Esophagus squamous epithelium (tissue), 5 donors: ENCODE results near the gene MUC4. TPM values are rescaled to one million over a fixed set of nuclear protein-coding genes. Genes with fewer than 3 reads are reported as not detected.

Experiments
- DNase-seq: peaks from one replicate; lab custom pipeline; 2025; lab: John Stamatoyannopoulos, UW
- H3K27ac ChIP-seq, 4 donors: fragments of 200-600 bp; sonication (generic); one replicate each; pipeline ENCODE4 v1.5.1; 2016 to 2019; ENCODE audit warnings: mild to moderate bottlenecking in 1 of 4
- H3K27me3 ChIP-seq, 4 donors: fragments of 200-600 bp; sonication (generic); 1 replicate in 3 of 4; 2 replicates in 1 of 4; pipeline versions ENCODE4 v1.5.1 to v1.6.0; 2017 to 2021; ENCODE audit warnings: antibody characterized with exemption in 1 of 4
- H3K36me3 ChIP-seq, 3 donors: fragments of 200-600 bp; sonication (generic); one replicate each; pipeline ENCODE4 v1.5.1; 2016 to 2019
- H3K4me1 ChIP-seq, 3 donors: fragments of 200-600 bp; sonication (generic); one replicate each; pipeline ENCODE4 v1.5.1; 2017 to 2019
- H3K4me3 ChIP-seq, 4 donors: fragments of 200-600 bp; sonication (generic); 1 replicate in 3 of 4; 2 replicates in 1 of 4; pipeline ENCODE4 v1.5.1; 2016 to 2019; ENCODE audit warnings: mild to moderate bottlenecking in 2 of 4, moderate library complexity in 1 of 4
- H3K9me3 ChIP-seq, 3 donors: fragments of 200-600 bp; sonication (generic); one replicate each; pipeline ENCODE4 v1.5.1; 2016 to 2019
- CTCF ChIP-seq, 6 experiments: fragments of 450-650 bp in 4 of 6; fragments of 200-600 bp in 2 of 6; sonication (generic) in 2 of 6; IDR thresholded peaks; one replicate each; pipeline ENCODE4 v1.5.1; 2016 to 2019; ENCODE audit warnings: antibody characterized with exemption in 6 of 6, mild to moderate bottlenecking in 4 of 6, moderate library complexity in 4 of 6
- POLR2A ChIP-seq, 4 donors: fragments of 450-650 bp; IDR thresholded peaks; one replicate each; pipeline ENCODE4 v1.6.1; 2017; ENCODE audit warnings: antibody characterized with exemption in 4 of 4, mild to moderate bottlenecking in 4 of 4, moderate library complexity in 3 of 4
- whole genome bisulfite sequencing, 2 donors: methylation state at CpG; one replicate each; pipeline ENCODE4 v1.1.5; 2018; 5-methylcytosine and 5-hydroxymethylcytosine counted together
- intact Hi-C: fragments of 100-400 bp; cut with DNase I; formaldehyde crosslinking; loops from one replicate; pipeline ENCODE4 v1.15.0; 2022
- total RNA-seq, 4 donors: library from RNA; depleted of rRNA; stranded (reverse); fragments of >200 nt; gene quantifications; one replicate each; pipeline ENCODE4 v1.1.0, GENCODE V29; 2016
- donor health status: DM: yes; HTN: yes; CAD: no.

Gene MUC4
- total RNA-seq, 4 donors from 2014 or later: 11.1 to 51.6 (median 32.2) TPM

GRCh38 chr3:195704433-195704999 lies 107.2 kb downstream of the MUC4 start:
- Histone ChIP-seq H3K27ac (no peak overlapping the region), H3K27me3 (no peaks in the 10 kb centered on the region), H3K36me3 (peaks cover 0 to 23% (median 0%) of the 10 kb centered on the region in 3 donors), H3K4me3 (no peak overlapping the region), H3K9me3 (no peaks in the 10 kb centered on the region), H3K4me1 (no peaks in the 10 kb centered on the region)
- DNase-seq: no peak
- intact Hi-C loops: no loop called here
- TF ChIP-seq POLR2A (IDR thresholded peaks at IDR 0.05) (no peak), CTCF (IDR thresholded peaks at IDR 0.05) (no peak)
- 62 to 78% methylated on average over 9 of the region's 9 CpGs for whole genome bisulfite sequencing, 2 donors

GRCh38 chr3:195703776-195704175 lies 108.0 kb downstream of the MUC4 start:
- Histone ChIP-seq H3K27me3 (no peaks in the 10 kb centered on the region), H3K9me3 (no peaks in the 10 kb centered on the region), H3K4me3 (no peak overlapping the region), H3K36me3 (peaks cover 0 to 16% (median 0%) of the 10 kb centered on the region in 3 donors), H3K4me1 (peaks cover 0 to under 1% (median 0%) of the 10 kb centered on the region in 3 donors), H3K27ac (no peak overlapping the region)
- DNase-seq: no peak
- TF ChIP-seq CTCF (IDR thresholded peaks at IDR 0.05): no peak
- no peak for TF ChIP-seq POLR2A (IDR thresholded peaks at IDR 0.05)
- 83 to 97% methylated on average over 5 of the region's 5 CpGs for WGBS, 2 donors
- intact Hi-C loops: no loop called here

- intact Hi-C loops: no loop called here
- no peaks in the 10 kb centered on the region for H3K9me3 ChIP-seq
These were observed 110.5 kb downstream of the MUC4 start for GRCh38 chr3:195701042-195701915.

DNA sequence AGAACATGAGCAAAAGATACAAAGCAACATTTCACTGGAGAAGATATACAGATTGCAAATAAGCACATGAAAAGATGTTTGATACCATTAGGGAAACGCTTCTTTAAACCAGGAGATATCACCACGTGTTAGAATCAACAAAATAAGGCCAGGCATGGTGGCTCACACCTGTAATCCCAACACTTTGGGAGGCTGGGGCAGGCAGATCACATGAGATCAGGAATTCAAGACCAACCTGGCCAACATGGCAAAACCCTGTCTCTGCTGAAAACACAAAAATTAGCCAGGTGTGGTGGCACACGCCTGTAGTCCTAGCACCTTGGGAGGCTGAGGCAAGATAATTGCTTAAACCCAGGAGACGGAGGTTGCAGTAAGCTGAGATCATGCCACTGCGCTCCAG lies 111.4 kb downstream of the MUC4 start:
- no peak for DNase-seq
- intact Hi-C loops: no loop called here
- no peak for TF ChIP-seq CTCF (IDR thresholded peaks at IDR 0.05)
- TF ChIP-seq POLR2A (IDR thresholded peaks at IDR 0.05): no peak

More at GRCh38 chr3:195701042-195701915, 110.5 kb downstream of the MUC4 start:
- 56 to 85% methylated on average over 7 to 9 of the region's 9 CpGs for WGBS, 2 donors
- TF ChIP-seq POLR2A (IDR thresholded peaks at IDR 0.05) (no peak), CTCF (IDR thresholded peaks at IDR 0.05) (no peak)
- H3K36me3 ChIP-seq: peaks cover 0 to 20% (median 0%) of the 10 kb centered on the region in 3 donors
- no peaks in the 10 kb centered on the region for H3K27me3 ChIP-seq
- peaks cover 0 to 17% (median 16%) of the 10 kb centered on the region in 3 donors for H3K4me1 ChIP-seq
- H3K4me3 ChIP-seq: no peak overlapping the region
- DNase-seq: no peak
- no peak overlapping the region for H3K27ac ChIP-seq

DNA sequence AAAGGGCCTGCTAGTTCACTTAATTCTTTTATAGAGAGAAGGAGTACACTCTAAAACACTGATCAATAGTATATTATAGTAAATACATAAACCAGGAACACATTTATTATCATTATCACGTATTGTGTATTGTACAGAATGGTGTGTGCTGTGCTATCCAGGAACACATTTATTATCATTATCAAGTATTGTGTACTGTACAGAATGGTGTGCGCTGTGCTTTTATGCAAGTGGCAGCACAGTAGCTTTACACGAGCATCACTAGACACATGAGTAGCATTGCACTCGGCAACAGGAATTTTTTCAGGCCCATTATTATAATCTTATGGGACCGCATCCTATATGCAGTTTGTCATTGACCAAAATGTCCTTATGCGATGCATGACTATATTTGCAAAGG lies 111.9 kb downstream of the MUC4 start:
- no peaks in the 10 kb centered on the region for H3K27me3 ChIP-seq
- DNase-seq: no peak
- H3K27ac ChIP-seq: no peak overlapping the region
- H3K4me1 ChIP-seq: peaks cover 0 to 17% (median 16%) of the 10 kb centered on the region in 3 donors
- TF ChIP-seq POLR2A (IDR thresholded peaks at IDR 0.05) (no peak), CTCF (IDR thresholded peaks at IDR 0.05) (no peak)
- intact Hi-C loops: no loop called here
- no peaks in the 10 kb centered on the region for H3K9me3 ChIP-seq
- 64 to 91% methylated on average over 6 of the region's 6 CpGs for WGBS, 2 donors
- H3K36me3 ChIP-seq: peaks cover 0 to 34% (median 4%) of the 10 kb centered on the region in 3 donors
- no peak overlapping the region for H3K4me3 ChIP-seq

More for the DNA sequence above, 111.4 kb downstream of the MUC4 start:
- Histone ChIP-seq H3K27ac (no peak overlapping the region), H3K36me3 (peaks cover 0 to 29% (median 0%) of the 10 kb centered on the region in 3 donors), H3K27me3 (no peaks in the 10 kb centered on the region), H3K4me3 (no peak overlapping the region), H3K9me3 (no peaks in the 10 kb centered on the region), H3K4me1 (peaks cover 0 to 17% (median 16%) of the 10 kb centered on the region in 3 donors)
- WGBS, 2 donors: 67 to 86% methylated on average over 5 of the region's 5 CpGs
